Measurements from ENCODE around the gene ANK2.

Gene ANK2

DNA sequence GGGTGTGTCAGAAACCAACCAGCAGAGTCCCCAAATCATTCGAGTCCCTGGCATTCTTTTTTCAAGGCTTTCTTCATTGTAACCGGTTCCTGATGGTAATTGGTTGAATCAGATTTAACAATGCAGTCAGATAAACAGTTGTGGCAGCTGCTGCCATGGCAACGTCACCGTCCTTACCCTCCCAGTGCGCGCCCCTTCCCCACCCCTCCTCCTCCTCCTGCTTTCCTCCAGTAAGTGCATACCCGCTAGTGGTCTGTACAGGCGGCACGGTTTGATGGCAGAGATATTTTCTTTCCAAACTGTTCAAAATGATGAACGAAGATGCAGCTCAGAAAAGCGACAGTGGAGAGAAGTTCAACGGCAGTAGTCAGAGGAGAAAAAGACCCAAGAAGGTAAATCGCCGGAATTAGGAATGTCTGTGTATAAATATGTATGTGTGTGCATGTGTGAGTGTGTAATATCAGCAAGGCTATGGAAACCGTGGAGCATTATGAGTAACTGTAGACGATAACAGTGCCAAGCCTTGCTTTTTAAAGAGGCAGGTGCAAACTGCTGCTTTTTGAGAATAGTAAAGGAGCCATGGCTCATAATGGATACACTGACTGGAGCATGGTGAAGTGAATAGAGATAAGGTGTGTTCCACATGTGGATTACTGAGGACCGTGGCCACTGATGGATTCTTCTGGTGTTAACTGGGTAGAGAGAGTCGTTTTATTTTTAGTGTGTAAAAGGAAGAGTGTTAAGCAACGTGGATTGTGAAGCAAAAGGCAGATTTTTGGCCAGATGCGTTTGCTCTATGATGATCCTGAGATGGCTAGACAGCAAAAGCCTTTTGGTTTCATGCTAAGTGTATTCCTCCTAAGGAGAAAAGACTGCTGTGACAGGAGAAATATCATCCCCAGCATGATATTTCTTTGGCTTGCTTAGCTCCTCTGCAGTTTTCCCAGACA is at the start of gene ANK2:
Gene ANK2, plus strand, starts transcription at position 233 of the 950 bp plus-strand sequence. Its CDS starts 76 bp downstream, at position 309.
- in situ Hi-C loops (cut with MboI; ENCODE audit: low sequenced_read_pairs) = no loop called here

DNA sequence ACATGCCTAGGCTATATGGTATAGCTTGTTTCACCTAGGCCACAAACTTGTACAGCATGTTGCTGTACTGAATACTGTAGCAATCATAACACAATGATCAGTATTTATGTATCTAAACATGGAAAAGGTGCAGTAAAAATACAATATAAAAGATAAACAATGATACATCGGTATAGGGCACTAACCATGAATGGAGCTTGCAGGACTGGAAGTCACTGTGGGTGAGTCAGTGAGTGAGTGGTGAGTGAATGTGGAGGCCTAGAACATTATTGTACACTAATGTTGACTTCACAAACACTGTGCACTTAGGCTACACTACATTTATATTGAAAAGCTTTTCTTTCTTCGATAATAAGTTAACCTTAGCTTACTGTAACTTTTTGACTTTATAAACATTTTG is 45.6 kb upstream of the ANK2 start:
- in situ Hi-C loops (cut with MboI; ENCODE audit: low sequenced_read_pairs) = no loop called here

DNA sequence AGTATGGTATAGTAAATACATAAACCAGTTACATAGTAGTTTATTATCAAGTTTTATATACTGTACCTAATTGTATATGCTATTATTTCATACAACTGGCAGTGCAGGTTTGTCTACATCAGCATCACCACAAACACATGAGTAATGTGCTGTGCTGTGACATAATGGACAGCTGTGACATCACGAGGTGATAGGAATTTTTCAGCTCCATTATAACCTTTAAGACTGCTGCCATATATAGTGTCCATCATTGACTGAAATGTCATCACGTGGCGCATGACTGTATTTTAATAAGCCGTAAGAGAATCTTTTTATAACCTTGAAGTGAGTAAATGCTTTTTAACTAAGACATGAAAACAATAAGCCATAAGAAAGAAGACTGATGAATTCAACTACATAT is 44.8 kb upstream of the ANK2 start:
- in situ Hi-C loops (cut with MboI; ENCODE audit: low sequenced_read_pairs) = no loop called here

DNA sequence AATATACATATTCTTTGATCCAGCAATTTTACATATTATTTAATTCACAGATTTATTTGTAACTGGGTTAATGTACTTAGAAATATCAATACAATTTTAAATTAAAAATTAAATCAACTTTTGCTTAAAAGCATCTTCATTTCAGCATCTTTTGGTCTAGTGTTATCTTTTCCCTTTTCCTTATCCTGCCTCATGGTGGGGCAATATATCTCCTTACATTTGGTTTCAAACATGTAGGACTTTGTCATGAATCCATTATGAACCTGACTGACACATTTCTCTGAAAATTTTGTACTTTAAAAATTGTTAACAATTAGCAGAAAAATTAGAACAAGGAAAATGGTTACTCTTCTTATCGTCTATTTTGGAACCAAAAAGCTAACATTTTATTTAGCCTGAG is 42.8 kb upstream of the ANK2 start:
- in situ Hi-C loops (cut with MboI; ENCODE audit: low sequenced_read_pairs) = no loop called here

DNA sequence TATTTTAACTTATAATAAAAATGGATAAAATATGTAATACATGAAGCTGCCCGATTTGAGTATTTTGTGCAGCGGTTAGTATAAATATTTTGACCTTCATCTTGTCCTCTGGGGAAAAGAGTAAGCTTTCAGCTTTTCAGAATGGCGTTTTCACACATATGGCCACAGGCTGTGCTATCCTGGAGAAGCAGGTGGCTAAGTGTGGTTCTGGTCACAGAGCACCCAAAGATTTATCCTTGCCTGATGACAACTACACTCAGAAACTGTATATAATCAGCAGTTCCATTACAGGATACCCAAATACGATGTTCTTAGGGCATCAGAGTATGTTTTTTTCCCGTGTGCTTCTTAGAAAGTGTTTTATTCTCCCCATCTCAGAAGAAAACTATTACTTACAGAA is 42.3 kb upstream of the ANK2 start:
- in situ Hi-C loops (cut with MboI; ENCODE audit: low sequenced_read_pairs) = no loop called here

DNA sequence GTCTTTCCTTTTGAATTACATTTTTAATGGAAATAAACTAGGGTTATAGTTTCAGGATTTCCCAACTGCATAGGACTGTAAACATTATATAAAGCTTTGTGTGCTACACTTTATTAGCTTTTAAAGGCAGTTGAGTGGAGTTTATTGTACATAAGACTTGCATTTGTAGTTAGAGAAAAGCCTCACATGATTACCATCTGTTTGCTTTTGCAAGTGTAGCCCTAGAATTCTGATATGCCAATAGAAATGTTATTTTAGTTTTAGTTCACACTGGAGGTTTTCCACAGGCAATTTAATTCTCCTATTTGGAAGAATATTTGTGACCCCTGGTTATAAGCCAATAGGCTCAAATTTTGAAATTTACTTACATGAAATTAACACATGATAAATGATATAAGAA is 41.3 kb upstream of the ANK2 start:
- in situ Hi-C loops (cut with MboI; ENCODE audit: low sequenced_read_pairs) = no loop called here

DNA sequence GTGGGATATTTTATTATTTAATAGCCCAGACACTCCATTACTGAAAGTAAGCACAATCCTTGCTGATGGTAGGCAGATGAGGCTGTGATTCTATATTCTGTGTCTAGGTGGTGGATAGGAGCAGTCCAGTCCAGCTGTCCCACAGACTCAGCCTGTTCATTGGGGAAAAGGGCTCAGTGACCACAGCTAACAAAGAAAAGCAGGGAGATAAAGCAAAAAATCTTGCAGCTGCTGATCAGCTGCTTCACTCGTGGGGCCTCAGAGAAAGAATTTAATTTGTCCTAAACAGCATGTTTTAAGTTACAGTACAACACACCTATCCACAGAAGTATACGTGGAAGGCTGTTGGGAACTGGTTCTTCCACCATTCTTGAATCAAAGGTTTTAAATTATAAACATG is 40.7 kb upstream of the ANK2 start:
- in situ Hi-C loops (cut with MboI; ENCODE audit: low sequenced_read_pairs) = no loop called here

DNA sequence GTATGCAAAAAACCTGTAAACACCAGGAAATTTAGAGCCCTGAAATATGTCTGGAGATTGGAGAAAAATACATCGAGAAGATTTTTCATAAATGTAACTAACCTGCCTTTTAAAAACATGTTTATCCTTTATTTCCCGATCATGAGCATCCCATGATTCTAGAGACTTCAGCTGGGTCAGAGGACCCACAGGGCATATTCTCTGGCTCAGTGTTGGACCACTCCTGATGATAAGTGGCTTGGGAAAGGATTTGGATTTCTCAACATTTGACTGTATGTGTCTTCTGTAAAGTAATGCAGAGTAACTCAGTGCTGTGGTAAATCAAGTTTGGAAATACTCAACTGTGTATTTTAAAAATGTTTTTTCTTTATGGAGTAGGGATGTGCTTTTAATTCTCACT is 40.0 kb upstream of the ANK2 start:
- in situ Hi-C loops (cut with MboI; ENCODE audit: low sequenced_read_pairs) = no loop called here

DNA sequence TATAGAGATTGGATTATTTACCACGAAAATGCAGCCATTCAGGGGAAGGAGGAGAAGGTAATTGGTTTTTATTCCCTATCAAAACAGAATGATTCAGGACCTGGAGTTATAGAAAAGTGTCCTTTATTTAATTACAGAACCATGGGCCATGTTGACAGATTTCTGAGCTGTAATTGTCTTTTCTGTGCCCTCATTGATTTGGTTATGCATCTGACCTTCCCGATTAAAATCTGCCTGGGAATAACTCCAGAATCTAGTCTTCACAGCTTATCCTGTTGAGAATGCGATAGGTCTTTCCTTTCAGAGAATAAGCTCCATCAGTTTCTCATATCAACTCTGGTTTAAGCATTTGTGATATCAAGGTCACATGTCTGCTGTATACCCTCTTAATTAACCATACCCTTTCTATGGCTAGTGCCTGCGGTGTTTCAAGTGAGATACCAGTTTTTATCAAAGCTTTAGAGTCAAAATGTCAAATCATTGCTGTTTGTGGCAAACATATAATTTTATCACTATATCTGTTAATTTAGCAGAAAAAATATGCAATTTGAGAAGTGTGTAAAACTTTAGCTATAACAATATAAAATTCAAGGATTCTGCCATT is 37.2 kb upstream of the ANK2 start:
- in situ Hi-C loops (cut with MboI; ENCODE audit: low sequenced_read_pairs) = no loop called here

DNA sequence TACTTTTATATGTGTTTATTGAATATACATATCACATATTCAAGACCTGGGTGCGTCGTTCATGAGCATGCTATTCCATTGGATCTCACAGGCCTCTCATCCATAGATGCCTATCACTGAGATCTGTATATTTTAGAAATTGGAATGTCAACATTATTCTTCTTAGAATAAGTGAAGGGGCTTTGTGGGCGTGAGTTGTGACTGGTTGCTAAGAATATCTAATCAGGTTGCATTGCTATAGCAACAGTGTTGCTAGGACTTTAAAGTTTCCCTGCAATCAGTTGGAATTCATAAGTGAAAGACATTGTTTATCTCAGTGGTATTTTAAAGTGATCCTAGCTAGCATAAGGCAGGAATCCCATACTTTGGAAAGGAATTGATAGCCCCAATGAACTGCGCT is 36.7 kb upstream of the ANK2 start:
- in situ Hi-C loops (cut with MboI; ENCODE audit: low sequenced_read_pairs) = no loop called here

DNA sequence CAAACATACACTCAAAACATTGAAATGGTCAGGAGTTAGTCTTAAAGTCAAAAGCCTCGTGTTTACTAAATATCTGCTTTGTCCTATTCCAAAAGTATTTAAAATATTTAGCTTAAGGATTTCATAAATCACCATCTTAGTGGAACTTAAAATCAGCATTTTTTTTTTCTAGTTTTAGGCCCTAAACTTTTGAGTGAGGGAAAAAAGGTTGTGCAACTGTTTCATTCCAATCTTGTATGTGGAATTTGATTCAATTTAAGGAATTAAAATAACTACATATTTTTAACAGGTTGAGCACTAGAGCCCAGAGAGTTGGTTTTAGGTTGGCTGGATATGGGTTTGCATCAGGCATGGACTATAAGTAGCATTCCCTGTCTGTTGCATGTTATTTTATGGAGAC is 35.7 kb upstream of the ANK2 start:
- in situ Hi-C loops (cut with MboI; ENCODE audit: low sequenced_read_pairs) = no loop called here

DNA sequence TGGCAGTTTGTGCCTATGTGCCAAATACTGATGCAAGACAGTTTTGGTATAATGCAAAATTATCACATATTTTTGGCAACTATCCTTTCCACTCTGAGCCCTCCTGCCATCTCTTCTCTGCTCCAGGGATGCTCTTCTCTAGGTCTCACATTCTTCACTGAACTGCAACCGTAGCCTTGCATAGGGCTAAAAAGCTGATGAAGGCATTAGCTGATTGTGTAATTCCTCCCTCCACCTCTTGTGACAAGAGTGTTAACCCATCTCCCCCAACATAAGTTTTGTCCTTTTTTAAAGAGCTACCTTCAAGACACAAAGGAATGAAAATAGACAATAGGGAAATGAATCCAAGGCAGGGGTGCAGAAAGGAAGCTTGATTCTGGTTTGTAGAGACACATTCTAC is 33.1 kb upstream of the ANK2 start:
- in situ Hi-C loops (cut with MboI; ENCODE audit: low sequenced_read_pairs) = no loop called here

DNA sequence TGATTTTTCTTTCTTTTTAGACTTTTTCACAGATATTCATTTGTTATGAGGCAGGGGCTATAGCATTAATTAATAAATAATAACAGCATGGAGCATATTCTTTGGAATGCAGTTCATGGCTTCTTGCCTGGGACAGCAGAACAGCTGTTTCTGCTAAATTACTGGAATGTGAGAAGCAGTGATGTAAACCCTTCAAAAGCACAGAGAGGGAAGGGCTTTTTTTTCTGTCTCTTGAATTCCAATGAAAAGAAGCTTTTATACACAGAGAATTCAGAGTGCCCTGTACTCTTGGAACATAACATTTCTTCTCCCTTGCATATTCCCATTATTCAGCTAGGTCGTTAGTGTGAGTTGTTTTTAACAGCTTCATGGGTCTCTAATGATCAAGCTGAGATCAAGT is 28.5 kb upstream of the ANK2 start:
- in situ Hi-C loops (cut with MboI; ENCODE audit: low sequenced_read_pairs) = no loop called here

DNA sequence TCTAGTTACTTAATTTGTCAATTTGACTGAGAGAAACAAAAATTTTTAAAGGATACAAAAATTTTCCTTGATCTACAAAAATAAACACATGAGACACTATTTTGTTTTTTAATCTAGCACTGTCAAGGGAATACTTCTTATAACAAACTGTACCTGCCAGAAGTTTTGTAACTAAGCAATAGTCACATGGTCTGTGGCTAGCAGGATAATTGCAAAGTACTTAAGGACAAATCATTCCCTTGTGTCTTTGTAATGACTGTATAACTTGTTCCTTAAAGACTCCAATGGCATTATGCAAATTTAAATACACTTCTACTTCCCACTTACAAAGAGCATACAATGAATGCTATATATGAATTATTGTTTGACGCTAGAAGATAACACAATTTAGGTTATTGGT is 25.1 kb upstream of the ANK2 start:
- in situ Hi-C loops (cut with MboI; ENCODE audit: low sequenced_read_pairs) = no loop called here

DNA sequence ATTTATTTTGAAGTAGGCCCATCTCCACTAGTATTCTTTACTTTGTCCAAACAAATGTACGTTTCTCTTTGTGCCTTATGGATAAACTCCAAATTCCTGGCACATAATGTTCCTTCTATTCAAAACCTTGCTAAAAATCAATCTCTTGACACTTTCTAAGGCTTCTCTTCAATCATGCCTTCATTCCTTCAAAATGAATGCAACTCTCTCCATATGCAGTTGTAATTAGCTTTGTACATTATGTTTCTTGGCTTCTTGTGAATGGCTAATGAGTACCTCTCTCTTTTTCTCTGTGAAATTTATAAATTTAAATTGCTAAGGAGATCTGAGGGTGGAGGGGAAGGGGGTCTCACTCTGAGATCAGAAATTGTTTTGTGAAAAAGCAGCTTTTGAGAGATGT is 24.0 kb upstream of the ANK2 start:
- in situ Hi-C loops (cut with MboI; ENCODE audit: low sequenced_read_pairs) = no loop called here

DNA sequence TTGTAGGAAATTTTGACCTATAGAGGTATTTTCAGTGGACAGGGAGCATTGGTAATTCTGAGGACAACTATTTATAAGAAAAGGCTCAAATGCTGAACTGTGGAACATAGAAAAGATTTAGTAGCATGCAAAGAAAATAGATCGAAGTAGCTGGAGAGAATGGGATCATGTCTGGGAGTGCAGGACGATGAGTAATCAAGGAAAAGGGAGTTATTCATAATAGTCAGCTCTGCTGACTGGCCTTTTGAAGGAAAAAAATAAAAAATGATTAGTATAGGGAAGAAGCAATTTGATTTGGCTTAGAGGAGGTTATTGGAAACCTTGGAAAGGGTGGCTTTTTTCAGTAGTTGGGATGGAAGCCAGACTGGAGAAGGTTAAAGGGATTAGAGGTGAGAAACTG is 22.9 kb upstream of the ANK2 start:
- in situ Hi-C loops (cut with MboI; ENCODE audit: low sequenced_read_pairs) = no loop called here

DNA sequence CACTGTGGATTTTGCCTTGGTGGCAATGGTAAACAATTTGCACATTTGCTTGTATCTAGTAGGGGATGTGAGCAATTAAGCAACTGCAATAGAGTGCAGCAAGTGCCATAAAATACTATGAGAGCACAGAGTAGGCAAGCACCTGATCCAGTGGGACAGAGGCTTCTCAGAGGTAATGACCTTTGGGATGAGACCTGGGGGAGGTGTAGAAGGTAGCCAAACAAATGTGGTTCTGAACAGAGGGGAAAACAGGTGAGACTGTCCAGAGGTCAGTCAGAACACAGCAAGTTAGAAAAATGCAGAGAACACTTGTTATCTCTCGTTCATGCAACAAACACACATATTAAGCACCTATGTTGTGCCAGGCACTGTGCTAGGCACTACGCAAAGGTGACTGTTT is 21.4 kb upstream of the ANK2 start:
- in situ Hi-C loops (cut with MboI; ENCODE audit: low sequenced_read_pairs) = no loop called here

DNA sequence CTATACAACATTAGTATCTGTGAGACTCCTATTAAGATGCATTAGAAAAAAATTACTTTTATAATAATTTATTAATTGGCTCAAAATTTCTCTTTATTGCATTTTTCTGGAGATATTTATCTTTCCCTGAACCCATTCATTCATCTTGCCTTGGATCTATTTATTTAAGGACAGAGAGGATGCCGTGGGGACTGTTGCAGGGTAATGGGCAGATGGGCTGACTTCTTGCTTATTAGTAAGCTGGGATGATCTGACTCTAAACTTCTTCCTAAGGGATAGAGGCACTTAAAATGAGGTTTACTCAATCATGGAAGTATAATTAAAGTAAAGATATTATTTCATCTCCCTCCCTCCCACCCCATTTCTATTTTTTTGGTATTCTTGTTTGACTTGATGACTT is 18.2 kb upstream of the ANK2 start:
- in situ Hi-C loops (cut with MboI; ENCODE audit: low sequenced_read_pairs) = no loop called here

DNA sequence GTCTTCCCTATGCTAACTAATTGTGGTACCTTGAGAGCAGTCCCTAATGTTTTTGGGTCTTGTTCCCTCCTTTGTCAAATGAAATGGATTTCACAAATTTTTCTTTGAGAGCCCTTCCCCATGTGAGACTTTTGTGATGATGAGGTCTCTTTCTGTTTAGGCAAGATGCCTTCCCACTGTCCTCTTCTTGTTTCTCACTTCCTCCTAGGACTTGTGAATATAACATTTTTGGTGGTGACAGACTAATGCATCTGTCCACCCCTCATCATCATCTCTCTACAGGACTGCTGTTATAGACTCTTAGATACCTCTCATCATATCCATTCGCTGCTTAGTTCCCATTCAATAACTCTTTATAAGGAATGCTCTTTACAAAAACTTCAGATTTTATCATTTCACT is 8.7 kb upstream of the ANK2 start:
- in situ Hi-C loops (cut with MboI; ENCODE audit: low sequenced_read_pairs) = no loop called here

DNA sequence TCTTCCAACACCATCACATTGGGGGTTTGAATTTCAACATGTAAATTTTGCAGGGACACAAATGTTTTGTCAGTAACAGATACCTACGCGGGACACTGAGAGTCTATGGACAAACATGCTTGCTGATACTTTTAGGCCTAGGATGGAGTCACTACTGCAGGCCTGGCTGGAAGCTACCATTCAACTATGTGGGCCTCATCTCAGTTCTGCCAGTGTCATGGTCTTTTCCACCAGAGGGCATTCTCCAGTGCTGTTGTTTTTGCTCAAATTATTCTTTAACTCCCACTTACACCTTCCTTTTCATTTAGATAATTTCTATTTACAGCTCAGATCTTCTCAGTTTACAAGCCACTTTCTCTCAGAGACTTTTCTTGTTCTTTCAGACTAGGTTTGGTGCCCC is 7.0 kb upstream of the ANK2 start:
- in situ Hi-C loops (cut with MboI; ENCODE audit: low sequenced_read_pairs) = no loop called here

DNA sequence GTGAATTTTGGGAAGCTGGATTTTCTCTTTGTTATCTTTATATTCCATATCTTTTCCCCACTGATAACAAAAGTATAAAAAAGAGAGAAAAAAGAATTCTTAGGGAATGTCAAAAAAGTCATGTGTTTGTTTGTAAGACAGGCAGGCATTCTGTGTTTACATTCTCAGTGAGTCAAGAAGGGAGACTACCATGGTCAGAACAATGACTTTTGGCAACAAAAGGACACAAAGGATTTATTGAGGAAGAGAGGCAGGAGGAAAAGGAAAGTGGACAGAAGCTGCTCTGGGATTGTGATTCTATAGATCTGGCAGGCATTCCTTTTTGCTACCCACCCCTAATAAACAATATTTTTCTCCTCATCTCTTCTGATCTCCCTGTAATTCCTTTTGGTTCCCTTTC is 5.9 kb upstream of the ANK2 start:
- in situ Hi-C loops (cut with MboI; ENCODE audit: low sequenced_read_pairs) = no loop called here

DNA sequence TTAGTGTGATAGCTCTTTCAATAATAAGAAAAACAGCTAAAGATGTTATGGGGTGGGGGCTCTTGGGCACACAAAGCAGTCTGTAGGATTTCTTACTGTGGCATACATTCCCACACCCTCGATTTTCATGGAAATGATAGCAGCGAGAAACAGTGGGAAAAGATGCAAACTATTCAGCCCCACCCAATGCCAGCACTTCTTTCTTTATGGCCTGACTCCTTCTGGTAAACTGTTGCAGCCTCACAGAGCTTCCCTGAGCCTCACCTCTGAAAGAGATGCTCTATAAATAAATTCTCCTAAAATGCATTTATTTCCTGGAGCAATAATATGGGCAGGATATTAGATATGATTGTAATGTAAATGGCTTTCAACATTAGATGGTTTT is 910 bp downstream of the ANK2 start:
- in situ Hi-C loops (cut with MboI; ENCODE audit: low sequenced_read_pairs) = no loop called here

DNA sequence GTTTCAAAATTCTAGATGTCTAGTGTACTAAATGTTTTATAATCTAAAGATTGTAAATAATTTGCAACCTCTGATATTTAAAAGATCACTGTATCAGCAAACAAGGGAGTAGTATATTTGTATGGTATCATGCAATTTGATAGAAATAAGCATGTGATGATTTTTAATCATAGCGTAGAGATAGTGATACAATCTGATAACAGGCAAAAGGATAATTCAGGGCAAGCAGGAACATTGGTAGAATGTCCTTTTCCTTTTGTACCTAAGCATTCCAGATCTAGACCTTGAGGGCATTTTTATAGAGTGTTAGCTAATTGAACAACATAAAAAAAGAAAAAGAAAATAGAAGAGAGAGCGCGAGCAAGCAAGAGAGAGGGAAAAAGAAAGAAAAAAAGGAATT is 1.4 kb downstream of the ANK2 start:
- in situ Hi-C loops (cut with MboI; ENCODE audit: low sequenced_read_pairs) = no loop called here

Measured in HL-60/S4 treated with retinoic acid at 250 ng/mL for 4 days and 3 days (cell line).